Measurements from ENCODE around the gene PCK2. TPM values are rescaled to one million over a fixed set of nuclear protein-coding genes. Genes with fewer than 3 reads are reported as not detected.

The PCK2 gene
- total and polyA plus RNA-seq, 12 donors = 4.4 to 37.0 (median 17.8) TPM

GRCh38 chr14:24135834-24136683, 41.9 kb downstream of the PCK2 start, which contains the start of gene PSME1:
TSS of gene PSME1 (plus strand) at chr14:24136194. CDS start at chr14:24136263, 69 bp downstream.
- H3K4me1 ChIP-seq (replicated peaks in 1 of 2) = peaks cover 34 to 60% of the 10 kb centered on the region in 2 donors

GRCh38 chr14:24136684-24137528, 42.8 kb downstream of the PCK2 start:
- 18 to 24% (median 22%) methylated on average over 13 of the region's 13 CpGs for WGBS, 4 donors
- H3K36me3 ChIP-seq (replicated peaks in 1 of 2) = peaks cover 0 to 25% of the 10 kb centered on the region in 2 donors
- H3K4me1 ChIP-seq (replicated peaks in 1 of 2) = peaks cover 27 to 53% of the 10 kb centered on the region in 2 donors
- H3K27ac ChIP-seq = peak overlapping the region in 4 of 5 donors; percentile 81 to 96 (median 89)
- TF ChIP-seq CTCF (IDR thresholded peaks at IDR 0.05) (no peak), POLR2A (IDR thresholded peaks at IDR 0.05) (no peak)
- H3K27me3 ChIP-seq = no peaks in the 10 kb centered on the region
- H3K9me3 ChIP-seq (replicated peaks in 1 of 3) = no peaks in the 10 kb centered on the region
- intact Hi-C loops (cut with DNase I) = no loop called here
- H3K4me3 ChIP-seq = peak overlapping the region in 3 of 4 donors; percentile 54 to 92 (median 62)
- DNase-seq = no peak

More at GRCh38 chr14:24135834-24136683, 41.9 kb downstream of the PCK2 start, which contains the start of gene PSME1:
- no peaks in the 10 kb centered on the region for H3K9me3 ChIP-seq (replicated peaks in 1 of 3)
- 0 to 2% (median 0%) methylated on average over 9 to 75 of the region's 75 CpGs for WGBS, 4 donors
- intact Hi-C loops (cut with DNase I) = no loop called here
- peak in 1 of 2 donors; percentile 59 for TF ChIP-seq POLR2A (IDR thresholded peaks at IDR 0.05)
- no peak for TF ChIP-seq CTCF (IDR thresholded peaks at IDR 0.05)
- peak within 1 kb of the TSS; percentile 54 to 95 (median 77) for H3K4me3 ChIP-seq
- peak; percentile 93 to 96 (median 95) for DNase-seq
- H3K27ac ChIP-seq = peak within 1 kb of the TSS; percentile 80 to 96 (median 85)
- peaks cover 0 to 25% of the 10 kb centered on the region in 2 donors for H3K36me3 ChIP-seq (replicated peaks in 1 of 2)
- no peaks in the 10 kb centered on the region for H3K27me3 ChIP-seq

- intact Hi-C loops (cut with DNase I) = no loop called here
- Histone ChIP-seq H3K4me1 (replicated peaks in 1 of 2) (peaks cover 30 to 56% of the 10 kb centered on the region in 2 donors), H3K36me3 (replicated peaks in 1 of 2) (peaks cover 0 to 25% of the 10 kb centered on the region in 2 donors), H3K27ac (peak overlapping the region in 2 of 5 donors; percentile 54 to 96), H3K9me3 (replicated peaks in 1 of 3) (no peaks in the 10 kb centered on the region), H3K27me3 (no peaks in the 10 kb centered on the region), H3K4me3 (no peak overlapping the region)
- WGBS, 4 donors = 75 to 84% (median 80%) methylated on average over 6 to 8 of the region's 8 CpGs
- DNase-seq = no peak
- TF ChIP-seq CTCF (IDR thresholded peaks at IDR 0.05) (no peak), POLR2A (IDR thresholded peaks at IDR 0.05) (no peak)
Measured at GRCh38 chr14:24137529-24138395, 43.7 kb downstream of the PCK2 start.

Measured in adrenal gland (tissue), 12 donors.